Activated T-cell treated with anti-CD3 and anti-CD28 coated beads, Interleukin-2, amount 50 U/mL, for 48 hours (primary cell): Measurements from ENCODE around the gene DHRS12.

ENCODE experiments used
- DNase-seq, 2 experiments: peaks; one replicate each; pipeline ENCODE4 v3.0.0-alpha.2; 2020

The DHRS12 gene

GRCh38 chr13:51803422-51804294, at the start of gene DHRS12:
TSS of gene DHRS12 (minus strand) at chr13:51804163. CDS start at chr13:51799659, 4,504 bp downstream.
- peak; percentile 87 to 88 for DNase-seq

- DNase-seq, result peak; percentile 61 to 64
Measured at GRCh38 chr13:51849145-51850101, 45.5 kb upstream of the DHRS12 start.

- no peak for DNase-seq
Measured at GRCh38 chr13:51848674-51849073, 44.7 kb upstream of the DHRS12 start.

DNA sequence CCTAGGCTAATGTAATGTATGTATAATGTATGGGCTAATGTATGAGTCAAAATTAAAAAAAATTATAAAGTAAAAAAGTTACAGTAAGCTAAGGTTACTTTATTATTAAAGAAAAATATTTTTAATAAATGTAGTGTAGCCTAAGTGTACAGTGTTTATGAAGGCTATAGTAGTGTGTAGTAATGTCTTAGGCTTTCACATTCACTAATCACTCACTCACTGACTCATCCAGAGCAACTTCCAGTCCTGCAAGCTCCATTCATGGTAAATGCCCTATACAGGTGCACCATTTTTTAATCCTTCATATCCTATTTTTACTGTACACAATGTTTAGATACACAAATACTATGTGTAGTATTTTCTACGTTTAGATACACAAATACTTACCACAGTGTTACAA, 42.8 kb upstream of the DHRS12 start:
- DNase-seq, result no peak

GRCh38 chr13:51845574-51846318, 41.8 kb upstream of the DHRS12 start:
- no peak for DNase-seq

DNA sequence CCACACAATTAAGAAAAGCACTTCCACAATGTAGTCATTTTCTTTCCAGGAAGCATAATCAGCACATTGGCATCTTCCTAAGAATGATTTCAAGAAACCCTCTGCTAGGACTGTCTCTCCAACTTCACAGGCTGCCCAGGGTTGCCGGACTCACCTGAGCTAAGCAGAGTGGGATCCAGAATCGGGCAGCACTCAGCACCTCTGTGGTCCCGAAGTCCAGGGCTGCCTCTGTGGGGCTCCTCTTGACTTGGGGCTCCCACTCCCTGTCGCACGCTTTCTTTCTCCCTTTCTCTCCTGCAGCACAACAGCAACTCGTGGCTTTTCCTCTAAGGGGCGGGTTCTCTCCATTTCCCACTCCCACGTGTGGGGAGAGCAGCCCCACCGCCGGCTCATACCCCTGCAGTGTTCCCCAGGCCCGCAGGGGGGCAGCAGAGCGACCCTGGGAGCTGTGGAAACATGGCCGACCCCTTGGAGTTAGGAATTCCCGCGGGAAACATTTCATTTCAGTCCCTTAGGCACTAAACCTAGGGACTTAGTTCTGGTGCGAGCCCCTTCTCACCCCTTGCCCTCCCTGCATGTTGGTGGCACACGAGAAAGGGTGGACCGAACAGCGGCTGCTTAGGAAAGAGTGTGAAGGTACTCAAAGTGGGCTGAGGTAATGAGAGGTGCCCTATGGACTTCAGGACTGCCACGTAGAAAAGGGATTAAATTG, 41.1 kb upstream of the DHRS12 start, which contains the start of gene TMEM272:
Gene TMEM272 (minus strand): TSS at position 316 of the 712 bp plus-strand sequence. CDS start 6,647 bp downstream, outside the sequence.
- DNase-seq, result peak; percentile 80 to 83

GRCh38 chr13:51843529-51843928, 39.6 kb upstream of the DHRS12 start:
- no peak for DNase-seq

DNA sequence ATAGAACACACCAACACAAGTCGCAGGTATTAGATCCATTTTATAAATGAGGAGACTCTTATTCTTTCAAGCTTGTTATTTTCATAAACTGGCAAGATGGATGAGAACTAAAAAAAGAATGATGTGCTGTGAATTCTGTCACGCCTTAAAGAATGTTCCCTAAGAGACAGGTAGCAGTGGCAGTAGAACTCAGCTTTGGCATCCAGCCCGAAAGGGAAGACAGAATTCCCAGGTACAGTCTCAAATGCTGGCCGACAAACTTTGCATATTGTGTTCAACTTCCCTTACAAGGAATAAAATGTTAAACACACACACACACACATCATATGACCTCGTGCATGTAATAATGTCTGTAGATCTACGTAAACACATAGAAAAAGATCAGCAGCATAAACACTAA, 37.8 kb upstream of the DHRS12 start:
- DNase-seq, result no peak

GRCh38 chr13:51840917-51841316, 37.0 kb upstream of the DHRS12 start:
- no peak for DNase-seq

GRCh38 chr13:51839711-51840540, 36.0 kb upstream of the DHRS12 start:
- no peak for DNase-seq

- DNase-seq, result no peak
Measured at GRCh38 chr13:51838240-51838846, 34.4 kb upstream of the DHRS12 start.

DNA sequence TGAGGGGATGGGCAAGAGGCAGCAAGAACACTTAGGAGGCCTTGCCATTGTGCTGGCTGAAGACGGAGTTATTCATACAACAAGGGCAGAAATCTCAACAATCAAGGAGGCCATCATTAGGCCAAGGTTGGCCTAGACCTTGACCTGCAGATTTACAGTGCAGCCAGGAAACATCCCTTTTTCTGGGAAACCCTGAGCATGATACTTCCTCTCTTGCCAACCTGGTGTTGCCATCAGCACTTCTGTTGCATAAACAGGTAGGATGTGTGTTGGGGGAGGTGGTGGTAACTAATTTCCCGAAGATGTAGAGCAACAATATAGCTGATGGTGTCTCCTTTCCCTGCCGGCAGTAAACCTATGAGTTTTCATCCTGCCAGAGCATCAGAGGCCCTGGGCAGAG, 33.1 kb upstream of the DHRS12 start:
- no peak for DNase-seq

- DNase-seq, result no peak
Measured at GRCh38 chr13:51834581-51835171, 30.7 kb upstream of the DHRS12 start.

DNA sequence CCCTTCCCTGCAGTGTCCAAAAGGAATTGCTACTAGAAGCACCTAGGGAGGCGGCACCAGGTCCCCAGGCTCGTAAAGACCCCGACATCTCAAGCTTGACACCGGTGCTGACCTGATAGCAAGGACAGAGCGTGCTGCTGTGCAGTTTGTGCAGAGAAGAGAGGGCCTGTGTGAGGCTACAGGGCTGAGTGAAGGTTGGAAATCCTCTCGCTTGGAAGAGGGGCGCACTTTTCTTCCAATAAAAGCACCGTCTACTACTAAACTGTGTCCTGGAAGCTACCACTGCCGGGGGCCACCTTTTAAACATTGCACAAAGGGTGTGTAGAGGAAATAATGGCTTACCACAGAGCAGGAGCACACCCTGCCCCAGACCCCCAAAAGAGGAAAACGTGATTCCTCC, 30.0 kb upstream of the DHRS12 start:
- no peak for DNase-seq

- peak in 1 of 2 experiments; percentile 51 for DNase-seq
Measured at GRCh38 chr13:51832471-51833152, 28.6 kb upstream of the DHRS12 start.

- no peak for DNase-seq
Measured at GRCh38 chr13:51831519-51831918, 27.6 kb upstream of the DHRS12 start.

GRCh38 chr13:51829568-51829899, 25.6 kb upstream of the DHRS12 start:
- DNase-seq, result no peak

GRCh38 chr13:51828730-51829567, 25.0 kb upstream of the DHRS12 start:
- no peak for DNase-seq

DNA sequence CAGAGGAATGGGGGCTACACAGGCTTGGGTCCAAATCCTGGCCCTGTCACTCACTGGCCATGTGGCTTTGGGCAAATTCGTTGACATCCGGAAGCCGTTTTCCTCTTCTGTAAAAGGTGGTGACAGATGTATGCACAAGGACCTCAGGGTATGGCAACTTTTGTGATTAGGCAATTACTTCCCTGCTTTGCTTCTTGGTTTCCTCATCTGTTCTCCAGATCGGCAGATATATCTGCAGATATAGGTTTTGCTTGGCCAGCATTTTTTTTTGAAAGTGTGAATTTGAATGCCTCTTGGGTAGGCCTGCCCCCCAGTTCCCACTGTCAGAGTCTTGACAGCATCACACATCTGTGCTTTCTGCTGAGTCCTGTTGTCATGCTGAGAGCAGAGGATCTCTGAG, 23.3 kb upstream of the DHRS12 start:
- peak in 1 of 2 experiments; percentile 14 for DNase-seq
